Measurements from ENCODE around the gene GNPTG.

Gene GNPTG

GRCh38 chr16:1393613-1394176 lies 42.0 kb downstream of the GNPTG start:
- WGBS, result 92% methylated on average over 21 of the region's 21 CpGs
- H3K36me3 ChIP-seq (ENCODE audit: insufficient read depth, low read length), result peaks cover 11% of the 10 kb centered on the region; the same call in 1 of the 2 replicates
- H3K4me1 ChIP-seq (ENCODE audit: insufficient read depth, low read length), result no peaks in the 10 kb centered on the region
- H3K9me3 ChIP-seq (ENCODE audit: insufficient read depth, low read depth, low read length), result no peaks in the 10 kb centered on the region
- H3K9ac ChIP-seq (ENCODE audit: low read depth, low read length), result no peak overlapping the region
- H3K4me3 ChIP-seq (ENCODE audit: low read length), result no peak overlapping the region
- no peaks in the 10 kb centered on the region for H3K27me3 ChIP-seq (ENCODE audit: insufficient read depth, low read length)
- no peak overlapping the region for H3K27ac ChIP-seq (ENCODE audit: low read depth, low read length)

- Histone ChIP-seq H3K4me1 (ENCODE audit: insufficient read depth, low read length) (no peaks in the 10 kb centered on the region), H3K36me3 (ENCODE audit: insufficient read depth, low read length) (peaks cover 12% of the 10 kb centered on the region; the same call in 1 of the 2 replicates), H3K9me3 (ENCODE audit: insufficient read depth, low read depth, low read length) (no peaks in the 10 kb centered on the region), H3K27ac (ENCODE audit: low read depth, low read length) (no peak overlapping the region), H3K27me3 (ENCODE audit: insufficient read depth, low read length) (no peaks in the 10 kb centered on the region), H3K4me3 (ENCODE audit: low read length) (no peak overlapping the region), H3K9ac (ENCODE audit: low read depth, low read length) (no peak overlapping the region)
- WGBS, result 92% methylated on average over 19 of the region's 19 CpGs
Measured at GRCh38 chr16:1394367-1394951, 42.7 kb downstream of the GNPTG start.

DNA sequence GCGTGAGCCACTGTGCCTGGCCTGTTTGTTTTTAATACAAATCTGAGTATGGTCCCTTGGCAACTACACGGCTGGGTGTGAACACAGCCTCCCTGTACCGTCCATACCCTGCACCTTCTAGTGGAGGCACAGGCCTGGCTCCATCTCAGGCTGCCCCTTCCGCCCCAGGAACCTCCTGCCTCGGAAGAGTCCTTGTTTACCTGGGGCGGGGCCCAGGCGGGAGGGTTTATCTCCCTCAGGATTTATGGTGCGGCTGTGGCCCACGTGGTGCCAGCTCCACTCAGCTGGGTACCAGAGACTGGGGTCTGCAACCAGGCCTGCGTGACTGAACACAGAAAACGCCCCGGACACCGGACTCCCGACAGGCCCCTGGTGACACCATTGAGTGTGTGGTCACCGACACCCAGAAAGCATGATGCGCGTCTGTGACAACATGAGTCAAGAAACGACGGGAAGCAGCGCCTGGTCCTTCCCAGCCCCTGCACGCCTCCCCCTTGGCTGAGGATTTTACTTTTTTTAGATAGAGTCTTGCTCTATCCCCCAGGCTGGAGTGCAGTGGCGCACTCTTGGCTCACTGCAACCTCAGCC lies 43.8 kb downstream of the GNPTG start:
- WGBS, result 95% methylated on average over 22 of the region's 22 CpGs
- Histone ChIP-seq H3K9ac (ENCODE audit: low read depth, low read length) (no peak overlapping the region), H3K4me3 (ENCODE audit: low read length) (no peak overlapping the region), H3K27me3 (ENCODE audit: insufficient read depth, low read length) (no peaks in the 10 kb centered on the region), H3K36me3 (ENCODE audit: insufficient read depth, low read length) (peaks cover 8% of the 10 kb centered on the region; the same call in 1 of the 2 replicates), H3K27ac (ENCODE audit: low read depth, low read length) (no peak overlapping the region), H3K9me3 (ENCODE audit: insufficient read depth, low read depth, low read length) (no peaks in the 10 kb centered on the region), H3K4me1 (ENCODE audit: insufficient read depth, low read length) (no peaks in the 10 kb centered on the region)

DNA sequence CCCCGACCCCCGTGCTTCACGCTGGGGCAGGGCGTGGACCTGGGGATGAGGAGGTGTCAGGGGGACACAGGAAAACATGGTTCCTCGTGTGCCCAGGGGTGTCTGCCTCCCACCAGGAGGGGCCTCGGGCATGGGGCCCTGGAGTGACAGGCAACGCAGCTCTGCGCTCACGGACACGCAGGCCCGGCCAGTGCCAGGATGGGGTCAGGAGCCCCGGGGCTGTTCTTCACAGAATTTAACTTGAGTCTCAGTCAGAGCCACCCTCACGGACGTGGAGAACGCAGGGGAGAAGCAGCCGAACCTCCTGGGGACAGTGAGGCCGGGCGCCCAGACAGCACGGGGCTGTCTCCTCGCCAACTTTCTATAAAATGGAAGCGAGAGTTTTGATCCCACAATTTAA lies 46.0 kb downstream of the GNPTG start:
- Histone ChIP-seq H3K9me3 (ENCODE audit: insufficient read depth, low read depth, low read length) (no peaks in the 10 kb centered on the region), H3K4me3 (ENCODE audit: low read length) (no peak overlapping the region), H3K9ac (ENCODE audit: low read depth, low read length) (no peak overlapping the region), H3K36me3 (ENCODE audit: insufficient read depth, low read length) (peaks cover 14% of the 10 kb centered on the region; the same call in 1 of the 2 replicates), H3K27me3 (ENCODE audit: insufficient read depth, low read length) (no peaks in the 10 kb centered on the region), H3K27ac (ENCODE audit: low read depth, low read length) (no peak overlapping the region), H3K4me1 (ENCODE audit: insufficient read depth, low read length) (no peaks in the 10 kb centered on the region)
- 96% methylated on average over 21 of the region's 21 CpGs for WGBS

DNA sequence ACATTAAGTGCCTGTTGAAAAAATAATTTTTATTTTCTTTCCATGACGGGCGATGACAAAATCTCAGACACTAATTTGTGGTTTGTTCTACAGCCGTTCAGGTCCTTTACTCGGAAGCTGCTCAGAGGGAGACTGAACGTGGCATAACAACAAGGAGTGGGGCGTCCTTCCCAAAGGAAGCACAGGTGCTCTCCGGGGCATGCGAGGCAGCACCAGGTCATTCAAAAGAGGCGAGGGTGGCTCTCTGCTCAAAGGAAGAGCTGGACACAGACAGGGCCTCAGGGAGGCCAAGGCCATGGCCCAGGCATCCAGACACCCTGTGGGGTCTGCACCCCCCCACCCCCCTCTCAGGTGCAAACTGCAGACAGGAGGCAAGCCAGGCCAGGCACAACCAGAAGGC lies 46.6 kb downstream of the GNPTG start:
- Histone ChIP-seq H3K4me3 (ENCODE audit: low read length) (no peak overlapping the region), H3K27me3 (ENCODE audit: insufficient read depth, low read length) (no peaks in the 10 kb centered on the region), H3K36me3 (ENCODE audit: insufficient read depth, low read length) (peaks cover 12% of the 10 kb centered on the region; the same call in 1 of the 2 replicates), H3K4me1 (ENCODE audit: insufficient read depth, low read length) (no peaks in the 10 kb centered on the region), H3K27ac (ENCODE audit: low read depth, low read length) (no peak overlapping the region), H3K9me3 (ENCODE audit: insufficient read depth, low read depth, low read length) (no peaks in the 10 kb centered on the region), H3K9ac (ENCODE audit: low read depth, low read length) (no peak overlapping the region)
- 92% methylated on average over 9 of the region's 9 CpGs for WGBS

DNA sequence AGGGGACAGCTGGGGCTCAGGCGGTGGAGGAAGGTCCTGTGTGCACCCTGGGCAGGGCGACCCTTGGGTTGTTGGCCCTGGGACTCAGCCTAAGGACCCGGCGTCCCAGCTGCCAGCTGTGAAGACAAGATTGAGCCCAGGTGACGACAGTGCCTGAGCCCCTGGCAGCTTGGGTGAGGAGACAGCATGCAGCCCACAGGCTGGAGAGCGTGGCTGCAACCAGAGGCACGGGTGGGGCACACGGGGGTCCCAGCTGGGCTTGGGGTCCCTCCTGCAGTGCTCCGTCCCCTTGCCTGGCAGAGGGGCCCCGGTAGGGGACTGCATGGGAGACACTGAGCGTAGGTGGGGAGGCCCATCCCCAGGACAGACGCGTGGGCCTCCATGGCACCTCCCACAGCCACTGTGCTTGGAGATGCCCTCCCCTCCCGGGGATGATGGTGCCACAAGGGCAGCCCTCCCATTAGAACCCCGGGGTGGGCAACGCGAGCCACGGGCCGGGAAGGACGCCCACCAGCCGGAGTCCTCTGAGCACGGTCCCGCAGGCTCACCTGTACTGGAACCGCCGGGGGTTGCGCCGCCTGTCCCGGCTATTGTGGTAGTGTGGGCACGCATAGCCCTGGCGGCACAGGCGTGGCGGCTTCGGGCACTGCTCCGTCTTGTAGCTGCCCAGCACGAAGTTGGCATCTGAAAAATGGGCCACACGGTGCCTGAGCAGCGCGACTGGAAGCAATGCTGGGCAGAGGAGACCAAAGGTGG lies 47.3 kb downstream of the GNPTG start:
- 96% methylated on average over 38 of the region's 38 CpGs for WGBS
- Histone ChIP-seq H3K9ac (ENCODE audit: low read depth, low read length) (no peak overlapping the region), H3K27ac (ENCODE audit: low read depth, low read length) (no peak overlapping the region), H3K4me1 (ENCODE audit: insufficient read depth, low read length) (no peaks in the 10 kb centered on the region), H3K36me3 (ENCODE audit: insufficient read depth, low read length) (peaks cover 12% of the 10 kb centered on the region; the same call in 1 of the 2 replicates), H3K9me3 (ENCODE audit: insufficient read depth, low read depth, low read length) (no peaks in the 10 kb centered on the region), H3K4me3 (ENCODE audit: low read length) (no peak overlapping the region), H3K27me3 (ENCODE audit: insufficient read depth, low read length) (no peaks in the 10 kb centered on the region)

DNA sequence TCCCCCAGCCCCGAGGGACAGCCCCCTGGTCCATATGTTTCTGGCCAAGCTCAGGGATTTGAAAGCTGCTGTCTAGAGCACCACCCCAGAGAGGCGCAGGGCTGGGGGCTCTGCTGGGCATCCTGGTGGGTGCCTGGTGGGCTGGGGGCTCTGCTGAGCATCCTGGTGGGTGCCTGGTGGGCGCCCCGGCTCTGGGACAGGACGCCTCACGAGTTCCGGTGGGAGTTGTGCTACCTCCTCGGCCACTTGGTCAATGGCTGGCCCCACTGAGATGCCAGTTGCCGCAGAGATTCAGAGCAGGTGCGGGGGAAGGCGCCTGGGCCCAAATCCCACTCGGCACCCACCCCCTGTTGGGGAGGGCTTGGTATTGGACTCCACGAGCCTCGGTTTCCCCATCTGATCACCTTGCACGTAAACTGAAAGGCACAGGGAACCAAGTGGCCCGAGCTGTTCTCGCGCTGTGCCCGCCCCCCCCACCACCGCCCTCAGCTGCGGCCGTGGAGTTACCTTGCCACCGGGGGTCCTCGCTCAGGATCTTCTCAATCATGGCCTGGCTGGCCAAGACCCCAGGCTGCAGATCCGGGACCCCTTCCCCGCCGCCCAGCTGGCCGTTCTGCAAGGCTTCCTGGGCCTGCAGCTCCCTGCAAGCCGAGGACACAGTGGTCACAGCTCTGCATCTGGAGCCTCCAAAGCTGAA lies 49.5 kb downstream of the GNPTG start:
- Histone ChIP-seq H3K9me3 (ENCODE audit: insufficient read depth, low read depth, low read length) (no peaks in the 10 kb centered on the region), H3K9ac (ENCODE audit: low read depth, low read length) (no peak overlapping the region), H3K4me3 (ENCODE audit: low read length) (no peak overlapping the region), H3K27me3 (ENCODE audit: insufficient read depth, low read length) (no peaks in the 10 kb centered on the region), H3K36me3 (ENCODE audit: insufficient read depth, low read length) (peaks cover 12% of the 10 kb centered on the region; the same call in 1 of the 2 replicates), H3K4me1 (ENCODE audit: insufficient read depth, low read length) (no peaks in the 10 kb centered on the region), H3K27ac (ENCODE audit: low read depth, low read length) (no peak overlapping the region)
- WGBS, result 90% methylated on average over 29 of the region's 29 CpGs

GRCh38 chr16:1401758-1402154 lies 50.0 kb downstream of the GNPTG start:
- H3K27me3 ChIP-seq (ENCODE audit: insufficient read depth, low read length), result no peaks in the 10 kb centered on the region
- H3K9ac ChIP-seq (ENCODE audit: low read depth, low read length), result no peak overlapping the region
- no peak overlapping the region for H3K4me3 ChIP-seq (ENCODE audit: low read length)
- no peaks in the 10 kb centered on the region for H3K4me1 ChIP-seq (ENCODE audit: insufficient read depth, low read length)
- no peak overlapping the region for H3K27ac ChIP-seq (ENCODE audit: low read depth, low read length)
- no peaks in the 10 kb centered on the region for H3K9me3 ChIP-seq (ENCODE audit: insufficient read depth, low read depth, low read length)
- H3K36me3 ChIP-seq (ENCODE audit: insufficient read depth, low read length), result peaks cover 12% of the 10 kb centered on the region; the same call in 1 of the 2 replicates
- 98% methylated on average over 13 of the region's 13 CpGs for WGBS

DNA sequence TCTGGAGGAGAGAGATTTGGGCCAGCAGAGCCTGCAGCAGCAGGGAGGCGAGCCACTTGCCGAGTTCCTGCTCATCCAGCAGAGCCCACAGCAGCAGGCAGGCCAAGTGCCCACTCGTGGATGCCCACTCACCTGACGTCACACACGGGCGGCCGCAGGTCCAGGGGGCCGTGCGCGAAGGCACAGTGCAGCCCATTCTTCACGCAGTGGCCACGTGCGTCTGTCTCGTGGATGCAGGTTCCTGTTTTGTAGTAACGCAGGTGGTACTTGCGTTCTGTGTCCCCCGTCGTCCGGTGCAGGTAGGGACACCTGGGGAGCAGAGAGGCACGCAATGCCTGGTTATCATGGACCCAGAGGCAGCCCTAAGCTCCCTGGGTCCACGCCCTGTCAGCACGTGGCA lies 51.3 kb downstream of the GNPTG start:
- Histone ChIP-seq H3K27me3 (ENCODE audit: insufficient read depth, low read length) (no peaks in the 10 kb centered on the region), H3K9me3 (ENCODE audit: insufficient read depth, low read depth, low read length) (no peaks in the 10 kb centered on the region), H3K4me3 (ENCODE audit: low read length) (no peak overlapping the region), H3K27ac (ENCODE audit: low read depth, low read length) (no peak overlapping the region), H3K4me1 (ENCODE audit: insufficient read depth, low read length) (no peaks in the 10 kb centered on the region), H3K36me3 (ENCODE audit: insufficient read depth, low read length) (peaks cover 12% of the 10 kb centered on the region; the same call in 1 of the 2 replicates), H3K9ac (ENCODE audit: low read depth, low read length) (no peak overlapping the region)
- 95% methylated on average over 22 of the region's 22 CpGs for WGBS

- H3K4me3 ChIP-seq (ENCODE audit: low read length), result no peak overlapping the region
- peaks cover 12% of the 10 kb centered on the region; the same call in 1 of the 2 replicates for H3K36me3 ChIP-seq (ENCODE audit: insufficient read depth, low read length)
- no peaks in the 10 kb centered on the region for H3K27me3 ChIP-seq (ENCODE audit: insufficient read depth, low read length)
- 93% methylated on average over 14 of the region's 14 CpGs for WGBS
- no peak overlapping the region for H3K27ac ChIP-seq (ENCODE audit: low read depth, low read length)
- H3K4me1 ChIP-seq (ENCODE audit: insufficient read depth, low read length), result no peaks in the 10 kb centered on the region
- no peak overlapping the region for H3K9ac ChIP-seq (ENCODE audit: low read depth, low read length)
- no peaks in the 10 kb centered on the region for H3K9me3 ChIP-seq (ENCODE audit: insufficient read depth, low read depth, low read length)
Measured at GRCh38 chr16:1403733-1404132, 52.0 kb downstream of the GNPTG start.
